Mesendoderm (in vitro differentiated cells): ENCODE data around the gene TMSB10.

Source experiments
- DNase-seq: peaks from one replicate; pipeline ENCODE4 v3.0.0; 2013
- H2AK5ac ChIP-seq: 2 replicates; pipeline ENCODE4 v1.6.1; 2013; ENCODE audit warnings: low read length, inconsistent platforms
- H2BK120ac ChIP-seq: 2 replicates; pipeline ENCODE4 v1.6.1; 2013; ENCODE audit warnings: low read depth, mild to moderate bottlenecking, low read length, moderate library complexity, mixed read lengths
- H2BK15ac ChIP-seq: replicated peaks from 2 replicates; pipeline ENCODE4 v1.6.1; 2013; ENCODE audit warnings: low read depth, mild to moderate bottlenecking, moderate library complexity
- H2BK5ac ChIP-seq: 2 replicates; pipeline ENCODE4 v1.6.1; 2013; ENCODE audit warnings: low read length, inconsistent platforms
- H3K18ac ChIP-seq: 2 replicates; pipeline ENCODE4 v1.6.1; 2013; ENCODE audit warnings: mild to moderate bottlenecking, low read length, mixed read lengths
- H3K23ac ChIP-seq: one replicate; pipeline ENCODE4 v1.6.1; 2013; ENCODE audit warnings: low read length
- H3K27ac ChIP-seq: 2 replicates; pipeline ENCODE4 v1.5.1; 2013; ENCODE audit warnings: low read depth, mild to moderate bottlenecking, inconsistent platforms, low read length, moderate library complexity
- H3K27me3 ChIP-seq: 2 replicates; pipeline ENCODE4 v1.6.1; 2013; ENCODE audit warnings: low read length, control low read depth, mild to moderate bottlenecking, inconsistent platforms; ENCODE audit not compliant: insufficient read depth, poor library complexity
- H3K36me3 ChIP-seq: 2 replicates; pipeline ENCODE4 v1.6.1; 2013; ENCODE audit warnings: low read length, inconsistent platforms; ENCODE audit not compliant: control insufficient read depth, insufficient read depth
- H3K4ac ChIP-seq: one replicate; pipeline ENCODE4 v1.6.1; 2013; ENCODE audit warnings: low read depth, mild to moderate bottlenecking, low read length, moderate library complexity
- H3K4me1 ChIP-seq: 2 replicates; pipeline ENCODE4 v1.6.1; 2013; ENCODE audit warnings: low read depth, low read length, inconsistent platforms; ENCODE audit not compliant: control insufficient read depth
- H3K4me2 ChIP-seq: 2 replicates; pipeline ENCODE4 v1.6.1; 2013; ENCODE audit warnings: low read length
- H3K4me3 ChIP-seq: 2 replicates; pipeline ENCODE4 v1.5.1; 2013; ENCODE audit warnings: mild to moderate bottlenecking, low read length
- H3K56ac ChIP-seq: one replicate; pipeline ENCODE4 v1.6.1; 2013; ENCODE audit warnings: low read length
- H3K79me1 ChIP-seq: 2 replicates; pipeline ENCODE4 v1.6.1; 2013; ENCODE audit warnings: low read length, inconsistent platforms
- H3K79me2 ChIP-seq: 2 replicates; pipeline ENCODE4 v1.6.1; 2013; ENCODE audit warnings: mild to moderate bottlenecking, low read length; ENCODE audit not compliant: control insufficient read depth, insufficient read depth
- H3K9ac ChIP-seq: 2 replicates; pipeline ENCODE4 v1.6.1; 2013; ENCODE audit warnings: low read length, inconsistent platforms
- H4K5ac ChIP-seq: one replicate; pipeline ENCODE4 v1.6.1; 2013; ENCODE audit warnings: low read length
- H4K8ac ChIP-seq: one replicate; pipeline ENCODE4 v1.6.1; 2013; ENCODE audit warnings: low read depth, mild to moderate bottlenecking, control low read depth, low read length, moderate library complexity
- WGBS: extraction: QIAGEN DNeasy Blood & Tissue Kit; methylation state at CpG from one replicate; pipeline ENCODE4 v1.1.7; 2013; ENCODE audit warnings: low lambda C conversion rate, missing lambda C conversion rate; ENCODE audit not compliant: insufficient coverage; ENCODE audit errors: extremely low coverage; 5-methylcytosine and 5-hydroxymethylcytosine counted together

Gene TMSB10

GRCh38 chr2:84938194-84938879 lies 32.9 kb downstream of the TMSB10 start:
- Histone ChIP-seq H2BK120ac (no peak overlapping the region), H3K4ac (no peak overlapping the region), H3K9ac (no peak overlapping the region), H3K27me3 (no peaks in the 10 kb centered on the region), H3K23ac (no peak overlapping the region), H3K18ac (no peak overlapping the region), H3K36me3 (no peaks in the 10 kb centered on the region), H3K4me2 (no peak overlapping the region), H3K4me3 (no peak overlapping the region), H4K5ac (no peak overlapping the region), H3K79me1 (no peaks in the 10 kb centered on the region), H3K56ac (no peak overlapping the region), H3K4me1 (peaks cover 3% of the 10 kb centered on the region), H3K27ac (no peak overlapping the region), H2AK5ac (no peak overlapping the region), H4K8ac (no peak overlapping the region), H3K79me2 (no peaks in the 10 kb centered on the region), H2BK15ac (no peak overlapping the region), H2BK5ac (no peak overlapping the region)
- DNase-seq: no peak
- no CpG with 5 or more reads among the region's 5 CpGs for WGBS

DNA sequence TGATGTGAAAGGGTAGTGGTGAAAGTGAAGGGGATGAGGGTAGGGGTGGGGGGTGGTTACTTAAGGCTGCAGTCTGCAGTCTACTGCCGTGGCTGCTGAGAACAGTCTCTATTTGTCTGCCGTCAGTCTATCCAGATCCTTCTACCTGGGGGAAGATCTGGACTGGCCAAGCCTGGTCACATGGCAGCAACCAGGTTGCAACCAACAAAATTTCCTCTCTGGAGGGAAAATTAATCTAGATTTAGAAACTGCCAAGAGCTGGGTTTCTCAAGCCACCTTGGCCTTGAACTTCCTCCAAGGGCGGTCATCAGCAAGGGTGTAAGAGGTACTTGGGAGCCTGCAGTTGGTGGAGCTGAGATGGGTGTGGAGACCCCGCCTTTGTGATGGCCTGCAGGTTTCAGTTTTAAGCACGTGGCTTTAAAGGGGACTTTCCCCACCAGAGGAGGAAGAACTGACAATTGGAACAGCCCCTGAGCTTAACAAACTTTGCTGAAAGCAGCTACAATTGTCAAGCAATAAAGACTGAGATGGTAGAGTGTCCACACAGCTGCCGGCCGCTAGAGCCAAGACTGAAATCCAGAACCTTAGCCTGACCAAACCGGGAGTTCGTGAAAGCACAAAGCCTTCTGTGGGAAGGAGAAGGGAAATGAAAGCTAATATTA lies 34.1 kb downstream of the TMSB10 start:
- WGBS: no CpG with 5 or more reads among the region's 9 CpGs
- no peak overlapping the region for H3K9ac ChIP-seq
- H3K4me1 ChIP-seq: peaks cover 3% of the 10 kb centered on the region
- no peaks in the 10 kb centered on the region for H3K36me3 ChIP-seq
- no peak overlapping the region for H3K23ac ChIP-seq
- no peak overlapping the region for H2AK5ac ChIP-seq
- no peak overlapping the region for H4K5ac ChIP-seq
- H2BK15ac ChIP-seq: no peak overlapping the region
- H3K4ac ChIP-seq: peak overlapping the region; percentile 27
- DNase-seq: no peak
- no peak overlapping the region for H3K27ac ChIP-seq
- H2BK120ac ChIP-seq: no peak overlapping the region
- no peak overlapping the region for H3K4me2 ChIP-seq
- H3K79me2 ChIP-seq: no peaks in the 10 kb centered on the region
- no peaks in the 10 kb centered on the region for H3K79me1 ChIP-seq
- H3K27me3 ChIP-seq: no peaks in the 10 kb centered on the region
- peak overlapping the region; percentile 22 for H3K56ac ChIP-seq
- H4K8ac ChIP-seq: no peak overlapping the region
- H3K18ac ChIP-seq: no peak overlapping the region
- H3K4me3 ChIP-seq: no peak overlapping the region
- no peak overlapping the region for H2BK5ac ChIP-seq

GRCh38 chr2:84940088-84940470 lies 34.6 kb downstream of the TMSB10 start:
- H3K79me1 ChIP-seq: no peaks in the 10 kb centered on the region
- no peaks in the 10 kb centered on the region for H3K36me3 ChIP-seq
- no peak overlapping the region for H2BK5ac ChIP-seq
- no peak overlapping the region for H2AK5ac ChIP-seq
- H2BK15ac ChIP-seq: no peak overlapping the region
- DNase-seq: no peak
- H3K4me2 ChIP-seq: no peak overlapping the region
- WGBS: no CpG with 5 or more reads among the region's 3 CpGs
- no peak overlapping the region for H3K4ac ChIP-seq
- no peaks in the 10 kb centered on the region for H3K27me3 ChIP-seq
- H3K23ac ChIP-seq: no peak overlapping the region
- H3K18ac ChIP-seq: no peak overlapping the region
- no peak overlapping the region for H2BK120ac ChIP-seq
- no peaks in the 10 kb centered on the region for H3K79me2 ChIP-seq
- peak overlapping the region; percentile 22 for H3K56ac ChIP-seq
- no peak overlapping the region for H3K4me3 ChIP-seq
- H4K8ac ChIP-seq: no peak overlapping the region
- no peak overlapping the region for H4K5ac ChIP-seq
- no peak overlapping the region for H3K27ac ChIP-seq
- H3K9ac ChIP-seq: no peak overlapping the region
- H3K4me1 ChIP-seq: peaks cover 3% of the 10 kb centered on the region

DNA sequence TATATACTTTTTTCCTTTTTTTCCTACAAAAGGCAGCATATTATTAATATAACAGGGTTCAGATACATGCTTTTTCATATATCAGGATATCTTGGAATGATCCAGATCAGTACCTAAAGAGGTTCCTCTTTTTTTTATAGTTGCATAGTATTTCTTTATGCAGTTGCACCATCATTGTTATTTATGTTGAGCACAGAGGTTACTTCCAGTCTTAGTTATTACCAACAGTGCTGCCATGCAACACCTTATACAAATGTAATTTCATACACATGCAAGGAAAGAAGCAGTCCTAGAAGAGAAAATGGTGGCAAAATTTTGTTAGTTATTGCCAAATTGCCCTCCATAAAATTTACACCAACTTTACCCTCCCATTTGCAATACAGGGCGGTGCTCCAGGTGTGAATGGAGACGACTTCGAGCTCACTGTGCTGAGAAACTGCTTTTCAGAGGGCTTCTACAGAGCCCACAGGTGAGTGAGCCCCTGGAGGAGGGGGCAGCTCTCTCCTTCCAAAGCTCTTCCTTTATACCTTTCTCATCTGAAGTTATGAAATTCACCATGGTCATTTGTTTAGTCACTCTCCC lies 35.5 kb downstream of the TMSB10 start:
- H4K8ac ChIP-seq: no peak overlapping the region

GRCh38 chr2:84942166-84942565 lies 36.7 kb downstream of the TMSB10 start:
- Histone ChIP-seq H3K4ac (no peak overlapping the region), H3K79me1 (no peaks in the 10 kb centered on the region), H3K23ac (no peak overlapping the region), H2AK5ac (no peak overlapping the region), H3K4me3 (no peak overlapping the region), H2BK5ac (no peak overlapping the region), H2BK15ac (no peak overlapping the region), H3K18ac (no peak overlapping the region), H4K5ac (no peak overlapping the region), H3K79me2 (no peaks in the 10 kb centered on the region), H3K27me3 (no peaks in the 10 kb centered on the region), H3K36me3 (no peaks in the 10 kb centered on the region), H4K8ac (no peak overlapping the region), H3K9ac (no peak overlapping the region), H2BK120ac (no peak overlapping the region), H3K56ac (no peak overlapping the region), H3K27ac (no peak overlapping the region), H3K4me2 (no peak overlapping the region), H3K4me1 (peaks cover 5% of the 10 kb centered on the region)
- WGBS: no CpG with 5 or more reads among the region's 2 CpGs
- DNase-seq: no peak

More for the DNA sequence above, 35.5 kb downstream of the TMSB10 start:
- DNase-seq: no peak
- Histone ChIP-seq H2BK120ac (no peak overlapping the region), H3K9ac (no peak overlapping the region), H3K27me3 (no peaks in the 10 kb centered on the region), H3K18ac (no peak overlapping the region), H2AK5ac (no peak overlapping the region), H3K79me2 (no peaks in the 10 kb centered on the region), H3K4me1 (peaks cover 3% of the 10 kb centered on the region), H2BK15ac (no peak overlapping the region), H2BK5ac (no peak overlapping the region), H3K56ac (peak overlapping the region; percentile 42), H4K5ac (no peak overlapping the region), H3K4ac (no peak overlapping the region), H3K27ac (no peak overlapping the region), H3K36me3 (no peaks in the 10 kb centered on the region), H3K4me2 (no peak overlapping the region), H3K23ac (no peak overlapping the region), H3K4me3 (no peak overlapping the region), H3K79me1 (no peaks in the 10 kb centered on the region)
- WGBS: no CpG with 5 or more reads among the region's 3 CpGs
